OCI-LY7 (cell line): ENCODE measurements around the gene SPC25.

Experiments
- CTCF ChIP-seq: fragments of 200-600 bp; sonication (generic); conservative IDR thresholded peaks from 2 replicates; pipeline ENCODE4 v1.5.1; 2014; ENCODE audit warnings: mild to moderate bottlenecking, antibody characterized with exemption, low read length, moderate library complexity, mixed read lengths
- EZH2phosphoT487 ChIP-seq: fragments of 200-600 bp; sonication (generic); IDR thresholded peaks from 2 replicates; pipeline ENCODE4 v1.6.1; 2018; ENCODE audit warnings: low read depth, borderline replicate concordance, mild to moderate bottlenecking, mixed run types, antibody characterized with exemption, low read length, moderate library complexity, mixed read lengths

DNA sequence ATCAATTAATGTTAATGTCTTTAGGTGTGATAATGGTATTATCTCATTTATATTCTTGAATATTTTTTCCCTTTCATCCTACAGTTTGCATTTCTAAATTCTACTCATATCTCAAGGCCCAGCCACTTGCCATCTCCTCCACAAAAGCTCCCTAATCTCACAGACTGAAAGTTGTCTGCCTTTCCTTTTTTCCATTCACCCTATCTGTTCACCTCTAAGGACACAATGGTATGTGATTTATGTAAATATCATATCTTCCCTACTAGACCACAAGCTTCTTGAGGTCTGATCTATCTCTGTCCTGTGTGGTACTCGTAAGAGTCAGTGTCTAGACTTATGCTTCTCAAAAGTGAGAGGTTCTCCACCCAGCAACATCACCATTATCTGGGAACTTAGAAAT is 3.9 kb upstream of the SPC25 start:
- TF ChIP-seq CTCF: no peak
- TF ChIP-seq EZH2phosphoT487: no peak
